HepG2 (cell line): ENCODE results near the gene KIAA0232. TPM values are rescaled to one million over a fixed set of nuclear protein-coding genes. Genes with fewer than 3 reads are reported as not detected.

Experiments used
- ATF4 ChIP-seq, 2 experiments: fragments of 450-650 bp in 1 of 2; sonication (generic) in 1 of 2; formaldehyde crosslinking; IDR thresholded peaks; 2 replicates each; pipeline versions ENCODE4 v1.5.0 to v1.8.0; 2020 to 2022; ENCODE audit warnings: mild to moderate bottlenecking in 1 of 2, missing genetic modification reagents in 1 of 2
- BHLHE40 ChIP-seq: IDR thresholded peaks from 2 replicates; pipeline ENCODE4 v1.6.1; 2011; ENCODE audit warnings: low read length, improper control_type of control experiment
- CSRNP2 ChIP-seq: sonication (generic); formaldehyde crosslinking; conservative IDR thresholded peaks from 2 replicates; pipeline ENCODE4 v1.8.0; 2022; ENCODE audit warnings: low read depth, missing genetic modification reagents
- DRAP1 ChIP-seq: IDR thresholded peaks from 2 replicates; pipeline ENCODE4 v1.6.1; 2016; ENCODE audit warnings: missing genetic modification reagents, missing compliant biosample characterization
- ESRRA ChIP-seq: sonication (generic); formaldehyde crosslinking; IDR thresholded peaks from 2 replicates; pipeline ENCODE4 v1.5.1; 2020; ENCODE audit warnings: mild to moderate bottlenecking, low read depth, missing genetic modification reagents
- FOXJ3 ChIP-seq: sonication (generic); formaldehyde crosslinking; IDR thresholded peaks from 2 replicates; pipeline ENCODE4 v1.4.0; 2020; ENCODE audit warnings: missing genetic modification reagents, mild to moderate bottlenecking, borderline replicate concordance
- FOXK1 ChIP-seq: sonication (generic); formaldehyde crosslinking; IDR thresholded peaks from 2 replicates; pipeline ENCODE4 v1.4.0; 2020; ENCODE audit warnings: low read depth, missing genetic modification reagents, borderline replicate concordance
- GTF3A ChIP-seq: sonication (generic); formaldehyde crosslinking; conservative IDR thresholded peaks from 2 replicates; pipeline ENCODE4 v1.4.0; 2020; ENCODE audit warnings: mild to moderate bottlenecking, missing genetic modification reagents
- HNRNPK ChIP-seq: fragments of 200-400 bp; formaldehyde crosslinking; IDR thresholded peaks from 2 replicates; pipeline ENCODE4 v1.6.1; 2018; ENCODE audit warnings: low read length, low read depth, moderate library complexity, mild to moderate bottlenecking; ENCODE audit not compliant: poor library complexity, severe bottlenecking
- KLF12 ChIP-seq: sonication (generic); formaldehyde crosslinking; IDR thresholded peaks from 2 replicates; pipeline ENCODE4 v1.4.0; 2020; ENCODE audit warnings: missing genetic modification reagents, borderline replicate concordance
- MATR3 ChIP-seq: sonication (generic); formaldehyde crosslinking; IDR thresholded peaks from 2 replicates; pipeline ENCODE4 v1.4.0; 2020; ENCODE audit warnings: missing genetic modification reagents
- NFE2 ChIP-seq: sonication (generic); formaldehyde crosslinking; IDR thresholded peaks from 2 replicates; pipeline ENCODE4 v1.4.0; 2020; ENCODE audit warnings: missing genetic modification reagents
- RAD51 ChIP-seq: fragments of 450-650 bp; IDR thresholded peaks from 2 replicates; pipeline ENCODE4 v1.6.1; 2016; ENCODE audit warnings: borderline replicate concordance
- RBAK ChIP-seq: sonication (generic); formaldehyde crosslinking; IDR thresholded peaks from 2 replicates; pipeline ENCODE4 v1.5.1; 2020; ENCODE audit warnings: mild to moderate bottlenecking, missing genetic modification reagents
- SAP130 ChIP-seq: IDR thresholded peaks from 2 replicates; pipeline ENCODE4 v1.6.1; 2016; ENCODE audit warnings: low read depth
- SRSF4 ChIP-seq: fragments of 200-400 bp; formaldehyde crosslinking; IDR thresholded peaks from one replicate; pipeline ENCODE4 v1.6.1; 2018; ENCODE audit warnings: mild to moderate bottlenecking, low read depth, low read length, moderate library complexity; ENCODE audit not compliant: poor library complexity, severe bottlenecking
- THYN1 ChIP-seq: sonication (generic); formaldehyde crosslinking; IDR thresholded peaks from 2 replicates; pipeline ENCODE4 v1.8.1; 2023; ENCODE audit warnings: low read depth, mild to moderate bottlenecking, moderate library complexity, missing genetic modification reagents, borderline replicate concordance
- TIGD3 ChIP-seq: sonication (generic); formaldehyde crosslinking; IDR thresholded peaks from 2 replicates; pipeline ENCODE4 v1.5.1; 2020; ENCODE audit warnings: mild to moderate bottlenecking, missing genetic modification reagents, borderline replicate concordance
- ZBTB3 ChIP-seq: sonication (generic); formaldehyde crosslinking; IDR thresholded peaks from 2 replicates; pipeline ENCODE4 v1.4.0; 2020; ENCODE audit warnings: low read depth, mild to moderate bottlenecking, moderate library complexity, missing genetic modification reagents, borderline replicate concordance
- ZFP36L2 ChIP-seq: sonication (generic); formaldehyde crosslinking; IDR thresholded peaks from 2 replicates; pipeline ENCODE4 v1.4.0; 2020; ENCODE audit warnings: missing genetic modification reagents
- ZNF101 ChIP-seq: sonication (generic); formaldehyde crosslinking; IDR thresholded peaks from 2 replicates; pipeline ENCODE4 v1.4.0; 2020; ENCODE audit warnings: mild to moderate bottlenecking, low read depth, missing genetic modification reagents, borderline replicate concordance
- ZNF263 ChIP-seq: sonication (generic); formaldehyde crosslinking; IDR thresholded peaks from 2 replicates; pipeline ENCODE4 v1.4.0; 2020; ENCODE audit warnings: missing genetic modification reagents
- ZNF770 ChIP-seq: sonication (generic); formaldehyde crosslinking; IDR thresholded peaks from 2 replicates; pipeline ENCODE4 v1.5.0; 2020; ENCODE audit warnings: mild to moderate bottlenecking, missing genetic modification reagents
- ZSCAN25 ChIP-seq: sonication (generic); formaldehyde crosslinking; IDR thresholded peaks from 2 replicates; pipeline ENCODE4 v1.8.0; 2022; ENCODE audit warnings: mild to moderate bottlenecking, missing genetic modification reagents
- polyA plus RNA-seq, 8 experiments: library from polyadenylated mRNA; depleted of rRNA in 3 of 8; stranded (reverse) in 7 of 8; unstranded in 1 of 8; fragments of >200 nt; fragmentation: Illumina TruSeq in 4 of 8; extraction: Trizol in 4 of 8; gene quantifications; 2 replicates each; pipeline versions ENCODE4 v1.2.1 to v1.2.3, GENCODE V29; 2011 to 2016; ENCODE audit warnings: low read depth in 4 of 8, missing spikeins in 1 of 8, mixed read lengths in 1 of 8; ENCODE audit not compliant: insufficient read depth in 1 of 8
- total RNA-seq, 5 experiments: library from RNA; depleted of rRNA; stranded (reverse); fragments of >200 nt; fragmentation: Illumina TruSeq; extraction: Trizol; gene quantifications; 2 replicates each; pipeline ENCODE4 v1.2.3, GENCODE V29; 2016; ENCODE audit warnings: low read depth in 1 of 5

The KIAA0232 gene
- total and polyA plus RNA-seq, 2 of the 13 experiments (the other 11 are each of a cell fraction or from before 2014, with no cell fraction given) = 7.8 to 17.1 TPM

- TF ChIP-seq ATF4 (CRISPR knock-in tag; IDR thresholded peaks at IDR 0.05) (no peak), THYN1 (CRISPR knock-in tag) (no peak), NFE2 (CRISPR knock-in tag) (no peak), MATR3 (CRISPR knock-in tag) (no peak), DRAP1 (CRISPR knock-in tag) (0 out of 2 replicates have a peak, but pooled peaks have one; percentile 39), BHLHE40 (no peak), FOXK1 (CRISPR knock-in tag) (no peak), TIGD3 (no peak), SAP130 (CRISPR knock-in tag) (peak; percentile 81), ZBTB3 (CRISPR knock-in tag) (no peak), ZSCAN25 (CRISPR knock-in tag) (peak; percentile 98), GTF3A (CRISPR knock-in tag) (no peak), FOXJ3 (CRISPR knock-in tag) (no peak), RBAK (no peak), KLF12 (CRISPR knock-in tag) (no peak), SRSF4 (no peak), ZFP36L2 (CRISPR knock-in tag) (no peak), ZNF770 (CRISPR knock-in tag) (peak; percentile 12; the same call in 1 of the 2 replicates), ZNF101 (CRISPR knock-in tag) (no peak), CSRNP2 (CRISPR knock-in tag) (no peak), ZNF263 (CRISPR knock-in tag) (peak; percentile 61; the same call in 1 of the 2 replicates), HNRNPK (no peak), ESRRA (peak; percentile 71), RAD51 (no peak)
These were observed 144.4 kb downstream of the KIAA0232 start (continued) for GRCh38 chr4:6926681-6927478.
